GM18502 (cell line): Measurements from ENCODE around the gene LITAF.

Experiments used
- ATAC-seq: cut with Tn5 transposase; IDR thresholded peaks from one replicate; pipeline ENCODE4 v1.9.1; 2021; ENCODE audit warnings: mild to moderate bottlenecking; ENCODE audit not compliant: unreplicated experiment, poor library complexity

Gene LITAF

DNA sequence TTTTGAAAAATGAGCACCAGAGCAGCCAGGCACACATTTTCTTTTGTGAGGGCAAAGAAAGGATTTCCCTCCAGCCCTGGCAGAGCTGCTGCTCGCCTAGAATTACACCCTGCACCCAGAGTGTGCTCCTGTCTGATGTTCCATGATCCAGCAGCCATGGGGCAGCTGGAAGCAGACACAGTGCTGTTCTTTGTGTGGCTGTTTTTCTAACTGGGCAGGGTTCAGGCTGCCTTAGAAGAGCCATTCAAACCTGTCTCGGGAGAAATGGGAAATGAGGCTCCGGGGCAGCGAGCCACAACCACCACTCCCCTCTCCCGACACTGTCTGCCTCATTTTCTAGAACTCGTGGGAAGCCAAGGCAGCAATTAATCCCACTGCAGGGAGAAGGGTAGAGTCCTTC is 28.9 kb downstream of the LITAF start:
- no peak for ATAC-seq

- no peak for ATAC-seq
These were observed 29.6 kb downstream of the LITAF start for GRCh38 chr16:11556945-11557720.

- ATAC-seq = no peak
These were observed 30.4 kb downstream of the LITAF start for GRCh38 chr16:11556214-11556819.

DNA sequence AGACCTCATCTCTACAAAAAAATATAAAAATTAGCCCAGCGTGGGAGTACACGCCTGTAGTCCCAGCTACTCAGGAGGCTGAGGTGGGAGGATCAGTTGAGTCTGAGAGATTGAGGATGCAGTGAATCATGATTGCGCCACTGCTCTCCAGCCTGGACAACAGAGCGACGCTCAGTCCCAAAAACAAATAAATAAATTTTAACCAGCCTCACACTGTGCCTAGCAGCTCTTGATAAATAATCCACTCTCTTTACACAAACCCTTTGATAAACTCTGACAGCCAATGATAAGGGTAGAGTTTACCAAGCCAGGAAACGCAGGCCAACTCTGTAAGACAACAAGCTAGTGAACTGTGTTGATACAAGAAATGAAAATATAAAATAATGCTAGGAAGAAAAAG is 32.7 kb downstream of the LITAF start:
- ATAC-seq = no peak

- no peak for ATAC-seq
These were observed 33.3 kb downstream of the LITAF start for GRCh38 chr16:11553371-11553770.

DNA sequence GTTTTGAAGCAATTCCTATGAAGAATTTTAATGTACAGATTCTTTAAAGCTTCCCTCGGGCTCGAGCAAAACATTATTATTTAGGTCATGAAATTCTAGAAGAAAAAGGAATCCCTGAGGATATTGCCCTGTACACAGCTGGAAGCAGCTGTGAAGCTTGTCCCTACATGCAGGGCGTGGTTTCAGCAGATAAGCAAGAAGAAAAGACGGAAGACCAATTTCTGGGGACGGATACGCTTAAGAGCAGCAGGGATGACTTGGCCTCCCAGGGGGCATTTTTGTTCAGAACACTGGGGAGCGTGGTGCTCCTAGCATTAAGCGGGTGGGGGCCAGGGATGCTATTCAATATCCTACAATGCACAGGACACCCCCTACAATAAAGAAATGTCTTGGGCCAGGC is 34.3 kb downstream of the LITAF start:
- ATAC-seq = no peak

- ATAC-seq = no peak
These were observed 34.9 kb downstream of the LITAF start for GRCh38 chr16:11551842-11552241.

GRCh38 chr16:11550791-11551498 is 35.8 kb downstream of the LITAF start:
- no peak for ATAC-seq

DNA sequence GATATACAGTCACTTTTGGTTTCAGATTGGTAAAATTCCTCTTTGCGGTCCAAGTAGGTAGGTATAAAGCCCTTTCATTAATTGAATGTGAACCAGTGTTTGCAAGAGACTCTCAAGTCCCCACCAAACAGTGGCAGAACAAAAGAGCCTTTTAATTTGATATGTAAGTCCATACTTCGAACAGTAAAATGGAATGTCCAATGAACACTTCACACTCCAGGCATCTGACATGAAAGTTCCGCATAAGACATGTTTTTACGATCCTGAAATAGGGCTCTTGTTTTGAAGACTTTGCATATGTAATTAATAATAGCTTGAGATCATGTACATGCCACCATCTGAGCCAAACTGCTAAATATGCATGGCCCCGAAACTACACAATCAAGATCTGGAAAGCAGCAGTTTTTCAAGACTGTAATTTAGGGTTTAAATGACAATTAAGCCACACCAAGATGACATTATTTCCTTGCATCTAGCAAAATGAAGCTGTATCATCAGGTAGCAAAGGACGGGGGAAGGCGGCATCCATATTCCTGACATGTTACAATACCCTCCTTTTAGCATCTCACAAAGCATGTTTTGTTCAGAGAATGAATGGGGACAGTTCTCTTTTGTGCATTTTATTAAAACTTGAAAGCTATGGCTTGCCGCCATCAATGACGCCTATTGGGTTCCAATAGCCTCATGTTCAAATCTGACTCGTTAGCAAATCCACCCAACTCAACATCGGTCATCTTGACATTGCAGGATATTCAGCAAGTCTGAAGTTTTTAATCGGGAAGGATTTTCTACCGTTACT is 39.4 kb downstream of the LITAF start:
- ATAC-seq = no peak

DNA sequence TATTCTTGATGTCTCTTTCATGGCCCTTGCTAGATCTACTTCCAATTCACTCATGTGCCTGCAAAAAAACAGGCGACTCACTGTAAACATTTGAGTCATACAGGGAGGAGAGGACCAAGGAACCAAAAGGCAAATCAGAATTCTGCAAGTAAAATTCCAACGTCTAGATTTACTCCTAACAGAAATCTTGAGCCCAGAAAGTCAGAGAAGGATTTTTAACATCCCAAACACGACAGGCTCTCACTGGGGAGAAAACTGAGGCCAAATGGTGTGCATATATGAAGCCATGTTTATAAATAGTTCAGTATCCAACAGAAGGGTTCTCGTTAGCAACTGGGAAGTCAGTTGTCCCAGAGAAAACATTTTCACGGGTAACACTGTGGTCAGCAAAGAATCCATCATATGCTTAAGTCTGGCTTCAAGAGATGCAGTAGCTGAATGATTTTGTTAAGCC is 40.1 kb downstream of the LITAF start:
- ATAC-seq = no peak

GRCh38 chr16:11543661-11544393 is 42.9 kb downstream of the LITAF start:
- ATAC-seq = no peak

DNA sequence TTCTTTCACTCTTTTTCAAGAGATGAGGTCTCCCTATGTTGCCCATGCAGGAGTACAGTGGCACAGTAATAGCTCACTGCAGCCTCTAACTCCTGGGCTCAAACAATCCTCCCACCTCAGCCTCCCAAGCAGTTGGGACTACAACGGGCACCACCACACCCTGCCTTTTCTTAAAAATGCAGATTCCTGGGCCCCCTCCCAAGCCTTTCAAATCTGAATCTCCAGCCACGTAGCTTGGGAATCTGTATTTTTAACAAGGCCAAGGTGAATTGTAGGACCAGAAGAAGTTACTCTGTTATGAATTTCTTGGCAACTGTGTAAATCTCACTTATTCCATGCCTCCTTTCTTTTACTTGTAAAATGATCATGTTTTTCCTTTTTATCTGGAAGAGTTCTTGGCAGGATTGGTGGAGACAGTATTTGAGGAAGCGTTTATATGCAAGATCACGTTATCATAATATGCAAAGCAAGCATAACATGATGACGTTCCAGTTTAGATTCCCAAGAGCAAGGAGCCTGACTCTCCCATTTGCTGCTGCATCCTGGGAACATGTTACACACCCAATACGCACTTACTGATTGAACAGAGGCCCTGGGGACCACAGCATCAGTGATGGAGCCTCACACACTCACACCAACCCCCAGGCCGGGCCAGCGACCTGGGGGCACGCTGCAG is 44.5 kb downstream of the LITAF start:
- no peak for ATAC-seq

DNA sequence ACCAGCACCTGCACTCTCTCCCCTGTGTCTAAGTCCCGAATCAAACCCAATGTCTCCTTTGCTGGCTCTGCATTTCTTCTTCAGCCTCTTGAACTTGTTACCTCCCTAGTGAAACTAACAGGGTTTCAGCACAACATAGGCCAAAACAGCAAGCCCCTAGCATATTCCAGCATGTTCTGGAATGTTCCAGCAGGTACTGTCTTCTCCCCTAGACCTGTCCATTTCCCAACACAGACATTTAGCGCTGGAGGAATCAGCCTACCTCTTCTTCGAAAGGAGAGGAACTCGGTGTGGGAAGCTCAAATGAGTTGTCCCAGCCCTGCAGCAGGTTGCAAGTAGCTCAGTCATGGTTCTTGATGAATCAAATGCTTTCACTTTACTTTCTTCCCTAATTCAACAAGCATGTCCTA is 47.1 kb downstream of the LITAF start:
- ATAC-seq = no peak

- no peak for ATAC-seq
These were observed 47.8 kb downstream of the LITAF start for GRCh38 chr16:11538880-11539279.

DNA sequence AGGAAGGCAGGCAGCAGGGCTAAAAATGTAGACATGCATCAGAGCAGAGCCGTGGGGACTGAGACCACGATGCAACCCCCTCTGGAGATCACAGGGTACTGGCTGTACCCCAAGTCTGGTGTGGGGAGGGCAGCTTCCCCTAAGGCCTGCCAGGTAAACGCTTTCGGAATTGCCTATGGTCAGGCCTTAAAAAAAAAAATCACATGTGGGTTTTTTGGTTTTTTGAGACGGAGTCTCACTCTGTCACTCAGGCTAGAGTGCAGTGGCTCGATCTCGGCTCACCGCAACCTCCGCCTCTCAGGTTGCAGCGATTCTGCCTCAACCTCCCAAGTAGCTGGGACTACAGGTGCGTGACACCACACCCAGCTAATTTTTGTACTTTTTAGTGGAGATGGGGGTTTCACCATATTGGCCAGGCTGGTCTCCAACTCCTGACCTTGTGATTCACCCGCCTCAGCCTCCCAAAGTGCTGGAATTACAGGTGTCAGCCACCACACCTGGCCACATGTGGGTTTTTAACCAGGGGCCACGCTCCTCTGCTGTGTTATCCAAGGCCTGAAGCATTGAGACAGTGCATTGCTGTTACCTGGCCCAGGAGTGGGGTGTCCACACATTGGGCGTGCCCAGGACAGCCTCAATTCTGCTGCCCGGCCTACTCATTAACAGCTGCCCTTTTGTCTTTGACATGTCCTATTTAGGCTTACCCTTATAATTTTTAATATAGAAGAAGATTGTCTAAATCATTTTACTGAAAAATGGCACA is 50.4 kb downstream of the LITAF start:
- ATAC-seq = no peak

DNA sequence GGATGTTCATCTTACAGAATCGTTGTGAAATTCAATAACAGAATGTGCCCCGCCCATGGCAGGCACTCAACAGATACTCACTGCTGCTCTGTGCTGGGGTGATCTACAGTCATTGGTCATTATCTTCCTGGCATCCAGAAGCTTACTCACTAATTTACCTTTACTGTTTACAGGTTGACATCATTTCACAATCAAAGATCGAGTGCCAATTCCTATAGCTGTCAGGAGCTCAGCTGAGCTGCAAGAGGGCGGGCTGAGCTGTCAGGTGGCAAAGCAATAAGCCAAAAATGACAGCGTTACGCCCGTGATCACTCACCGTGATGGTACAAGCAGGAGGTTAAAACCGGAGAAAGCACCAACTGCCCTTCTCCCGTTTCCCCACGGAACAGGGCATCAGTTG is 51.2 kb downstream of the LITAF start:
- ATAC-seq = no peak

- ATAC-seq = no peak
These were observed 52.5 kb downstream of the LITAF start for GRCh38 chr16:11534262-11534661.

- ATAC-seq = no peak
These were observed 53.1 kb downstream of the LITAF start for GRCh38 chr16:11533588-11533987.
